ENCODE measurements around the gene TAF1.
"Not testable (repeated sequence)": the region's sequence is repeated elsewhere in the genome, so short reads cannot be mapped to it uniquely, and the experiment has no call there.

The TAF1 gene

GRCh38 chrX:71439420-71439819, 73.3 kb downstream of the TAF1 start:
- POLR2A ChIA-PET: no interaction called here
- DNase-seq (ENCODE audit: low read depth, low spot score): no peak
- H3K4me3 ChIP-seq (ENCODE audit: low read depth, low read length): no peak overlapping the region
- TF ChIP-seq CTCF (IDR thresholded peaks at IDR 0.05; ENCODE audit: insufficient read depth, low read length, missing control alignments): no peak
- CTCF ChIA-PET: interaction anchor here (1.4 kb wide), 1 partner anchor 12 kb away, joined by 3 read pairs; no protein-coding TSS in a partner anchor

GRCh38 chrX:71439896-71440295, 73.7 kb downstream of the TAF1 start:
- POLR2A ChIA-PET: no interaction called here
- H3K4me3 ChIP-seq (ENCODE audit: low read depth, low read length): no peak overlapping the region
- DNase-seq (ENCODE audit: low read depth, low spot score): no peak
- CTCF ChIA-PET: no interaction called here
- TF ChIP-seq CTCF (IDR thresholded peaks at IDR 0.05; ENCODE audit: insufficient read depth, low read length, missing control alignments): no peak

- DNase-seq (ENCODE audit: low read depth, low spot score): no peak
- no peak for TF ChIP-seq CTCF (IDR thresholded peaks at IDR 0.05; ENCODE audit: insufficient read depth, low read length, missing control alignments)
- CTCF ChIA-PET: no interaction called here
- H3K4me3 ChIP-seq (ENCODE audit: low read depth, low read length): no peak overlapping the region
- POLR2A ChIA-PET: no interaction called here
Measured at GRCh38 chrX:71440401-71440800, 74.2 kb downstream of the TAF1 start.

GRCh38 chrX:71441809-71442208, 75.7 kb downstream of the TAF1 start:
- DNase-seq (ENCODE audit: low read depth, low spot score); CTCF ChIA-PET: not testable (repeated sequence)

GRCh38 chrX:71450433-71451106, 84.4 kb downstream of the TAF1 start:
- ChIA-PET POLR2A (no interaction called here), CTCF (no interaction called here)
- TF ChIP-seq CTCF (IDR thresholded peaks at IDR 0.05; ENCODE audit: insufficient read depth, low read length, missing control alignments): no peak
- DNase-seq (ENCODE audit: low read depth, low spot score): no peak
- no peak overlapping the region for H3K4me3 ChIP-seq (ENCODE audit: low read depth, low read length)

More at GRCh38 chrX:71441809-71442208, 75.7 kb downstream of the TAF1 start:
- H3K4me3 ChIP-seq (ENCODE audit: low read depth, low read length); POLR2A ChIA-PET: not testable (repeated sequence)

- CTCF ChIA-PET; DNase-seq (ENCODE audit: low read depth, low spot score); H3K4me3 ChIP-seq (ENCODE audit: low read depth, low read length); POLR2A ChIA-PET: not testable (repeated sequence)
Measured at GRCh38 chrX:71451518-71451917, 85.4 kb downstream of the TAF1 start.

- ChIA-PET POLR2A (no interaction called here), CTCF (no interaction called here)
- TF ChIP-seq CTCF (IDR thresholded peaks at IDR 0.05; ENCODE audit: insufficient read depth, low read length, missing control alignments): no peak
- H3K4me3 ChIP-seq (ENCODE audit: low read depth, low read length): no peak overlapping the region
- no peak for DNase-seq (ENCODE audit: low read depth, low spot score)
Measured at GRCh38 chrX:71453056-71453455, 86.9 kb downstream of the TAF1 start.
